SK-N-SH (cell line): ENCODE measurements around the gene DDX31. TPM values are rescaled to one million over a fixed set of nuclear protein-coding genes. Genes with fewer than 3 reads are reported as not detected.

Source experiments
- CTCF ChIA-PET: fragments of 300-600, 350-600 bp; formaldehyde crosslinking; extraction: SDS; loops from one replicate; lab custom pipeline; 2021; lab: Yijun Ruan, JAX
- POLR2A ChIA-PET: fragments of 350-600 bp; sonication (Branson Sonifier 250); formaldehyde crosslinking; extraction: SDS; loops from one replicate; lab custom pipeline; 2020; ENCODE audit warnings: antibody characterized with exemption, inconsistent platforms; lab: Yijun Ruan, JAX
- DNase-seq: peaks from one replicate; pipeline ENCODE4 v3.0.0; 2012
- H2AFZ ChIP-seq: fragments of 200-600 bp; sonication (generic); 2 replicates; pipeline ENCODE4 v1.8.1; 2016; ENCODE audit warnings: antibody characterized with exemption, mild to moderate bottlenecking, low read depth
- H3F3A ChIP-seq: fragments of 200-600 bp; sonication (generic); replicated peaks from 2 replicates; pipeline ENCODE3; 2016; ENCODE audit warnings: antibody characterized with exemption, mild to moderate bottlenecking; ENCODE audit not compliant: insufficient read depth
- H3K27ac ChIP-seq, 2 experiments: fragments of 200-500 bp in 1 of 2; fragments of 200-600 bp in 1 of 2; sonication (Bioruptor generic) in 1 of 2; sonication (generic), shearing (Covaris generic) in 1 of 2; 2 replicates each; pipeline versions ENCODE4 v1.5.1 to v1.6.1; 2014 to 2016; ENCODE audit warnings: low read depth in 2 of 2, inconsistent platforms in 1 of 2, low read length in 1 of 2, mild to moderate bottlenecking in 1 of 2, mixed read lengths in 1 of 2
- H3K27me3 ChIP-seq: fragments of 200-600 bp; sonication (generic), shearing (Covaris generic); 2 replicates; pipeline ENCODE4 v1.6.1; 2016; ENCODE audit warnings: mixed run types; ENCODE audit not compliant: insufficient read depth
- H3K36me3 ChIP-seq, 2 experiments: fragments of 200-500 bp in 1 of 2; fragments of 200-600 bp in 1 of 2; sonication (Bioruptor generic) in 1 of 2; sonication (generic) in 1 of 2; replicated peaks in 1 of 2; 2 replicates each; pipeline versions ENCODE3 to v1.5.1; 2014 to 2016; ENCODE audit warnings: low read length in 1 of 2, mild to moderate bottlenecking in 1 of 2; ENCODE audit not compliant: insufficient read depth in 2 of 2, control insufficient read depth in 1 of 2
- H3K4me1 ChIP-seq, 2 experiments: fragments of 200-500 bp in 1 of 2; fragments of 200-600 bp in 1 of 2; sonication (Bioruptor generic) in 1 of 2; sonication (generic), shearing (Covaris generic) in 1 of 2; 2 replicates each; pipeline versions ENCODE4 v1.5.1 to v1.6.1; 2014 to 2016; ENCODE audit warnings: low read depth in 1 of 2, low read length in 1 of 2, mixed run types in 1 of 2; ENCODE audit not compliant: insufficient read depth in 2 of 2, control insufficient read depth in 1 of 2
- H3K4me2 ChIP-seq: fragments of 200-600 bp; sonication (generic), shearing (Covaris generic); 2 replicates; pipeline ENCODE4 v1.6.1; 2017; ENCODE audit warnings: mixed run types
- H3K4me3 ChIP-seq, 2 experiments: fragments of 200-500 bp in 1 of 2; fragments of 200-600 bp in 1 of 2; sonication (Bioruptor generic) in 1 of 2; sonication (generic), shearing (Covaris generic) in 1 of 2; 2 replicates each; pipeline versions ENCODE4 v1.5.1 to v1.8.1; 2014 to 2016; ENCODE audit warnings: low read depth in 2 of 2, inconsistent platforms in 1 of 2, low read length in 1 of 2, mild to moderate bottlenecking in 1 of 2, mixed read lengths in 1 of 2, moderate library complexity in 1 of 2
- H3K79me2 ChIP-seq: fragments of 200-600 bp; sonication (generic); 2 replicates; pipeline ENCODE4 v1.8.1; 2017; ENCODE audit warnings: mild to moderate bottlenecking; ENCODE audit not compliant: insufficient read depth
- H3K9ac ChIP-seq: fragments of 200-600 bp; sonication (generic); 2 replicates; pipeline ENCODE4 v1.6.1; 2017; ENCODE audit warnings: mixed run types
- H3K9me2 ChIP-seq: fragments of 200-600 bp; sonication (generic); 2 replicates; pipeline ENCODE4 v1.6.1; 2017; ENCODE audit warnings: mixed run types
- H3K9me3 ChIP-seq: fragments of 200-600 bp; sonication (generic); 2 replicates; pipeline ENCODE4 v1.6.1; 2017; ENCODE audit warnings: mixed run types, mild to moderate bottlenecking, moderate library complexity
- H4K20me1 ChIP-seq: fragments of 200-600 bp; sonication (generic); 2 replicates; pipeline ENCODE4 v1.6.1; 2017; ENCODE audit warnings: mild to moderate bottlenecking, mixed run types; ENCODE audit not compliant: insufficient read depth
- ELF1 ChIP-seq: IDR thresholded peaks from 2 replicates; pipeline ENCODE4 v1.4.0; 2012
- EZH2phosphoT487 ChIP-seq: fragments of 200-600 bp; sonication (generic); IDR thresholded peaks from 2 replicates; pipeline ENCODE4 v1.6.1; 2017; ENCODE audit warnings: low read depth, mixed run types, mild to moderate bottlenecking, antibody characterized with exemption, moderate library complexity, borderline replicate concordance
- FOSL2 ChIP-seq: IDR thresholded peaks from 2 replicates; pipeline ENCODE4 v1.4.0; 2012; ENCODE audit warnings: low read depth, mild to moderate bottlenecking, moderate library complexity, borderline replicate concordance
- GABPA ChIP-seq: IDR thresholded peaks from 2 replicates; pipeline ENCODE4 v1.4.0; 2012; ENCODE audit warnings: low read depth, mild to moderate bottlenecking
- JUND ChIP-seq: IDR thresholded peaks from 2 replicates; pipeline ENCODE4 v1.4.0; 2012
- NRF1 ChIP-seq: IDR thresholded peaks from 2 replicates; pipeline ENCODE4 v1.6.1; 2012; ENCODE audit warnings: low read depth, mild to moderate bottlenecking, low read length
- RCOR1 ChIP-seq: fragments of 150-350 bp; IDR thresholded peaks from 2 replicates; pipeline ENCODE4 v1.6.1; 2017; ENCODE audit warnings: antibody characterized with exemption, low read length
- RFX5 ChIP-seq: IDR thresholded peaks from 2 replicates; pipeline ENCODE4 v1.6.1; 2012; ENCODE audit warnings: mild to moderate bottlenecking, improper control_type of control experiment, low read length
- SIN3A ChIP-seq: IDR thresholded peaks from 2 replicates; pipeline ENCODE4 v1.6.1; 2012; ENCODE audit warnings: low read depth, mild to moderate bottlenecking, low read length, moderate library complexity, borderline replicate concordance
- SMC3 ChIP-seq: IDR thresholded peaks from 2 replicates; pipeline ENCODE4 v1.6.1; 2012; ENCODE audit warnings: low read depth, low read length, improper control_type of control experiment
- TAF1 ChIP-seq: IDR thresholded peaks from 2 replicates; pipeline ENCODE4 v1.6.1; 2012; ENCODE audit warnings: low read depth, mild to moderate bottlenecking, low read length, moderate library complexity, borderline replicate concordance
- TCF12 ChIP-seq: IDR thresholded peaks from 2 replicates; pipeline ENCODE4 v1.4.0; 2012
- USF2 ChIP-seq: fragments of 150-350 bp; IDR thresholded peaks from 2 replicates; pipeline ENCODE4 v1.6.1; 2017; ENCODE audit warnings: antibody characterized with exemption, low read length, low read depth, borderline replicate concordance
- WGBS: methylation state at CpG from one replicate; pipeline ENCODE4 v1.1.6; 2017; ENCODE audit warnings: low lambda C conversion rate; 5-methylcytosine and 5-hydroxymethylcytosine counted together
- polyA plus RNA-seq, 3 experiments: library from polyadenylated mRNA; depleted of rRNA; stranded (reverse); fragments of >200 nt; gene quantifications; 2 replicates each; pipeline ENCODE4 v1.2.3, GENCODE V29; 2012
- TF ChIP-seq, protein P1 (sequence below): IDR thresholded peaks from 2 replicates; pipeline ENCODE4 v1.4.0; 2012; ENCODE audit warnings: low read depth, borderline replicate concordance
- TF ChIP-seq, protein P2 (sequence below): IDR thresholded peaks from 2 replicates; pipeline ENCODE4 v1.6.1; 2012; ENCODE audit warnings: mild to moderate bottlenecking, low read depth, low read length, moderate library complexity
- TF ChIP-seq, protein P3 (sequence below): fragments of 200-600 bp; sonication (generic); IDR thresholded peaks from 2 replicates; pipeline ENCODE4 v1.6.1; 2017; ENCODE audit warnings: antibody characterized with exemption, mild to moderate bottlenecking, moderate library complexity

Gene DDX31
- polyA plus RNA-seq, 1 of the 3 experiments (the other 2 are of a cell fraction): 13.9 TPM

GRCh38 chr9:132597073-132597775 lies 72.6 kb downstream of the DDX31 start:
- H3K27ac ChIP-seq: no peak overlapping the region
- no peaks in the 10 kb centered on the region for H3K27me3 ChIP-seq
- TF ChIP-seq ELF1: no peak
- no peak for TF ChIP-seq TCF12
- no peak for TF ChIP-seq RFX5
- no peak for TF ChIP-seq TAF1
- no peak for TF ChIP-seq FOSL2
- TF ChIP-seq NRF1: no peak
- TF ChIP-seq USF2: no peak
- no peak for TF ChIP-seq JUND
- TF ChIP-seq, protein P1, sequence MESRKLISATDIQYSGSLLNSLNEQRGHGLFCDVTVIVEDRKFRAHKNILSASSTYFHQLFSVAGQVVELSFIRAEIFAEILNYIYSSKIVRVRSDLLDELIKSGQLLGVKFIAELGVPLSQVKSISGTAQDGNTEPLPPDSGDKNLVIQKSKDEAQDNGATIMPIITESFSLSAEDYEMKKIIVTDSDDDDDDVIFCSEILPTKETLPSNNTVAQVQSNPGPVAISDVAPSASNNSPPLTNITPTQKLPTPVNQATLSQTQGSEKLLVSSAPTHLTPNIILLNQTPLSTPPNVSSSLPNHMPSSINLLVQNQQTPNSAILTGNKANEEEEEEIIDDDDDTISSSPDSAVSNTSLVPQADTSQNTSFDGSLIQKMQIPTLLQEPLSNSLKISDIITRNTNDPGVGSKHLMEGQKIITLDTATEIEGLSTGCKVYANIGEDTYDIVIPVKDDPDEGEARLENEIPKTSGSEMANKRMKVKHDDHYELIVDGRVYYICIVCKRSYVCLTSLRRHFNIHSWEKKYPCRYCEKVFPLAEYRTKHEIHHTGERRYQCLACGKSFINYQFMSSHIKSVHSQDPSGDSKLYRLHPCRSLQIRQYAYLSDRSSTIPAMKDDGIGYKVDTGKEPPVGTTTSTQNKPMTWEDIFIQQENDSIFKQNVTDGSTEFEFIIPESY: no peak
- TF ChIP-seq, protein P2, sequence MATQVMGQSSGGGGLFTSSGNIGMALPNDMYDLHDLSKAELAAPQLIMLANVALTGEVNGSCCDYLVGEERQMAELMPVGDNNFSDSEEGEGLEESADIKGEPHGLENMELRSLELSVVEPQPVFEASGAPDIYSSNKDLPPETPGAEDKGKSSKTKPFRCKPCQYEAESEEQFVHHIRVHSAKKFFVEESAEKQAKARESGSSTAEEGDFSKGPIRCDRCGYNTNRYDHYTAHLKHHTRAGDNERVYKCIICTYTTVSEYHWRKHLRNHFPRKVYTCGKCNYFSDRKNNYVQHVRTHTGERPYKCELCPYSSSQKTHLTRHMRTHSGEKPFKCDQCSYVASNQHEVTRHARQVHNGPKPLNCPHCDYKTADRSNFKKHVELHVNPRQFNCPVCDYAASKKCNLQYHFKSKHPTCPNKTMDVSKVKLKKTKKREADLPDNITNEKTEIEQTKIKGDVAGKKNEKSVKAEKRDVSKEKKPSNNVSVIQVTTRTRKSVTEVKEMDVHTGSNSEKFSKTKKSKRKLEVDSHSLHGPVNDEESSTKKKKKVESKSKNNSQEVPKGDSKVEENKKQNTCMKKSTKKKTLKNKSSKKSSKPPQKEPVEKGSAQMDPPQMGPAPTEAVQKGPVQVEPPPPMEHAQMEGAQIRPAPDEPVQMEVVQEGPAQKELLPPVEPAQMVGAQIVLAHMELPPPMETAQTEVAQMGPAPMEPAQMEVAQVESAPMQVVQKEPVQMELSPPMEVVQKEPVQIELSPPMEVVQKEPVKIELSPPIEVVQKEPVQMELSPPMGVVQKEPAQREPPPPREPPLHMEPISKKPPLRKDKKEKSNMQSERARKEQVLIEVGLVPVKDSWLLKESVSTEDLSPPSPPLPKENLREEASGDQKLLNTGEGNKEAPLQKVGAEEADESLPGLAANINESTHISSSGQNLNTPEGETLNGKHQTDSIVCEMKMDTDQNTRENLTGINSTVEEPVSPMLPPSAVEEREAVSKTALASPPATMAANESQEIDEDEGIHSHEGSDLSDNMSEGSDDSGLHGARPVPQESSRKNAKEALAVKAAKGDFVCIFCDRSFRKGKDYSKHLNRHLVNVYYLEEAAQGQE: no peak
- TF ChIP-seq SIN3A: no peak
- TF ChIP-seq EZH2phosphoT487: no peak
- no peak for TF ChIP-seq SMC3
- TF ChIP-seq, protein P3, sequence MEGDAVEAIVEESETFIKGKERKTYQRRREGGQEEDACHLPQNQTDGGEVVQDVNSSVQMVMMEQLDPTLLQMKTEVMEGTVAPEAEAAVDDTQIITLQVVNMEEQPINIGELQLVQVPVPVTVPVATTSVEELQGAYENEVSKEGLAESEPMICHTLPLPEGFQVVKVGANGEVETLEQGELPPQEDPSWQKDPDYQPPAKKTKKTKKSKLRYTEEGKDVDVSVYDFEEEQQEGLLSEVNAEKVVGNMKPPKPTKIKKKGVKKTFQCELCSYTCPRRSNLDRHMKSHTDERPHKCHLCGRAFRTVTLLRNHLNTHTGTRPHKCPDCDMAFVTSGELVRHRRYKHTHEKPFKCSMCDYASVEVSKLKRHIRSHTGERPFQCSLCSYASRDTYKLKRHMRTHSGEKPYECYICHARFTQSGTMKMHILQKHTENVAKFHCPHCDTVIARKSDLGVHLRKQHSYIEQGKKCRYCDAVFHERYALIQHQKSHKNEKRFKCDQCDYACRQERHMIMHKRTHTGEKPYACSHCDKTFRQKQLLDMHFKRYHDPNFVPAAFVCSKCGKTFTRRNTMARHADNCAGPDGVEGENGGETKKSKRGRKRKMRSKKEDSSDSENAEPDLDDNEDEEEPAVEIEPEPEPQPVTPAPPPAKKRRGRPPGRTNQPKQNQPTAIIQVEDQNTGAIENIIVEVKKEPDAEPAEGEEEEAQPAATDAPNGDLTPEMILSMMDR: no peak
- TF ChIP-seq RCOR1: no peak
- TF ChIP-seq GABPA: no peak
- no peak overlapping the region for H3K9ac ChIP-seq
- no peaks in the 10 kb centered on the region for H3K79me2 ChIP-seq
- no peaks in the 10 kb centered on the region for H3K9me2 ChIP-seq
- H3K4me2 ChIP-seq: no peak overlapping the region
- H2AFZ ChIP-seq: no peak overlapping the region
- H3F3A ChIP-seq: peaks cover 3% of the 10 kb centered on the region
- POLR2A ChIA-PET: interaction anchor here (0.5 kb wide), 1 partner anchor 1392 kb away, joined by 3 read pairs; no protein-coding TSS in a partner anchor
- H3K9me3 ChIP-seq: no peaks in the 10 kb centered on the region
- no peak for DNase-seq
- H3K4me3 ChIP-seq: no peak overlapping the region
- CTCF ChIA-PET: no interaction called here
- peaks cover 4 to 73% of the 10 kb centered on the region in 2 experiments for H3K36me3 ChIP-seq
- H3K4me1 ChIP-seq: no peaks in the 10 kb centered on the region
- WGBS: 99% methylated on average over 10 of the region's 16 CpGs
- 0 out of 2 replicates have a peak, but pooled peaks cover 1% of the 10 kb centered on the region for H4K20me1 ChIP-seq
